Neural progenitor cell (in vitro differentiated cells): ENCODE data around the gene TMEM45B. TPM values are rescaled to one million over a fixed set of nuclear protein-coding genes. Genes with fewer than 3 reads are reported as not detected.
"Not testable (repeated sequence)": the region's sequence is repeated elsewhere in the genome, so short reads cannot be mapped to it uniquely, and the experiment has no call there.

ENCODE experiments used
- DNase-seq: peaks from one replicate; pipeline ENCODE4 v3.0.0-alpha.2; 2016; ENCODE audit warnings: low spot score
- H2AFZ ChIP-seq: fragments of 200-600 bp; sonication (generic); replicated peaks from 2 replicates; pipeline ENCODE4 v1.6.1; 2016; ENCODE audit warnings: antibody characterized with exemption
- H3F3A ChIP-seq: fragments of 200-600 bp; sonication (generic); 2 replicates; pipeline ENCODE4 v1.6.1; 2016; ENCODE audit warnings: antibody characterized with exemption, low read depth
- H3K27ac ChIP-seq: fragments of 200-600 bp; sonication (generic); 2 replicates; pipeline ENCODE4 v1.5.1; 2016; ENCODE audit warnings: mild to moderate bottlenecking
- H3K27me3 ChIP-seq: fragments of 200-600 bp; sonication (generic); 2 replicates; pipeline ENCODE4 v1.6.1; 2016; ENCODE audit warnings: mild to moderate bottlenecking, moderate library complexity
- H3K36me3 ChIP-seq: fragments of 200-600 bp; sonication (generic); 2 replicates; pipeline ENCODE4 v1.5.1; 2016
- H3K4me1 ChIP-seq: fragments of 200-600 bp; sonication (generic); 2 replicates; pipeline ENCODE4 v1.6.1; 2016; ENCODE audit warnings: mixed run types
- H3K4me2 ChIP-seq: fragments of 200-600 bp; sonication (generic); 2 replicates; pipeline ENCODE4 v1.6.1; 2016
- H3K4me3 ChIP-seq: fragments of 200-600 bp; sonication (generic); 2 replicates; pipeline ENCODE4 v1.5.1; 2016
- H3K79me2 ChIP-seq: fragments of 200-600 bp; sonication (generic); 2 replicates; pipeline ENCODE4 v1.6.1; 2016; ENCODE audit warnings: low read depth
- H3K9ac ChIP-seq: fragments of 200-600 bp; sonication (generic); 2 replicates; pipeline ENCODE4 v1.6.1; 2016
- H3K9me3 ChIP-seq: fragments of 200-600 bp; sonication (generic); 2 replicates; pipeline ENCODE4 v1.5.1; 2016; ENCODE audit warnings: low read depth
- H4K20me1 ChIP-seq: fragments of 200-600 bp; sonication (generic); 2 replicates; pipeline ENCODE4 v1.6.1; 2016; ENCODE audit warnings: low read depth
- H3K27ac Mint-ChIP-seq: 3 replicates; pipeline ENCODE4 v1.8.0; 2021; ENCODE audit warnings: mixed read lengths
- H3K27me3 Mint-ChIP-seq: 2 replicates; pipeline ENCODE4 v1.8.0; 2022; ENCODE audit warnings: low read depth, mild to moderate bottlenecking, inconsistent platforms, moderate library complexity, mixed read lengths; ENCODE audit not compliant: insufficient read depth
- H3K36me3 Mint-ChIP-seq: 3 replicates; pipeline ENCODE4 v1.8.0; 2021; ENCODE audit warnings: mixed read lengths
- H3K4me1 Mint-ChIP-seq: 3 replicates; pipeline ENCODE4 v1.8.0; 2021; ENCODE audit warnings: mixed read lengths
- H3K4me3 Mint-ChIP-seq: 3 replicates; pipeline ENCODE4 v1.8.0; 2021; ENCODE audit warnings: mild to moderate bottlenecking, moderate library complexity, mixed read lengths
- H3K9me3 Mint-ChIP-seq: 3 replicates; pipeline ENCODE4 v1.8.0; 2020; ENCODE audit warnings: mixed read lengths
- EZH2 ChIP-seq: fragments of 200-600 bp; sonication (generic); IDR thresholded peaks from 2 replicates; pipeline ENCODE4 v1.6.1; 2017; ENCODE audit warnings: antibody characterized with exemption, mild to moderate bottlenecking, moderate library complexity
- EZH2phosphoT487 ChIP-seq: fragments of 200-600 bp; sonication (generic); IDR thresholded peaks from 2 replicates; pipeline ENCODE4 v1.6.1; 2017; ENCODE audit warnings: antibody characterized with exemption
- total RNA-seq: library from RNA; depleted of rRNA; stranded (reverse); fragments of >200 nt; gene quantifications from 2 replicates; pipeline ENCODE4 v1.2.3, GENCODE V29; 2015; ENCODE audit warnings: low replicate concordance
- TF ChIP-seq, protein P1 (sequence below): fragments of 200-600 bp; sonication (generic); IDR thresholded peaks from 2 replicates; pipeline ENCODE4 v1.5.1; 2017; ENCODE audit warnings: antibody characterized with exemption, mild to moderate bottlenecking

Gene TMEM45B
- total RNA-seq, 1 donor from 2014 or later, result not detected

DNA sequence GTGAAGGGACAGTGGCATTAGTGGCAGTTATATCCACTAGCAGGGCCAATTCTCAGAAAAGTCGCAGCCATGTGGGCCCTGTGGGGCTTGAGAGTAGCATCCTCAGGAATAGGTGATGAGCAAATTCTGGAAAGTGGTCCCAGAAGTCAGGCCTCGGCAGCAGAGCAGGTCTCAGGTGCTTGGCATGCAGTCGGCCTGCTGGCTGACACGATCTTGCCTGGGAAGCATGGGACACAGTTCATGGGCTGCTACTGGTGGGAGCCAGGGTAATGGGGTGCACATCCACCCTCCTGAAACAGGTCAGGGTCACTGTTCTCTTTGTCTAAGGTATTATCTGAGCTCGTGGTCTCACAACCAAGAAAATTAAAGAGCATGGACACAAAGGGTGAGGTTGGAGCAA, 36.8 kb upstream of the TMEM45B start:
- no peak for DNase-seq
- TF ChIP-seq, protein P1, sequence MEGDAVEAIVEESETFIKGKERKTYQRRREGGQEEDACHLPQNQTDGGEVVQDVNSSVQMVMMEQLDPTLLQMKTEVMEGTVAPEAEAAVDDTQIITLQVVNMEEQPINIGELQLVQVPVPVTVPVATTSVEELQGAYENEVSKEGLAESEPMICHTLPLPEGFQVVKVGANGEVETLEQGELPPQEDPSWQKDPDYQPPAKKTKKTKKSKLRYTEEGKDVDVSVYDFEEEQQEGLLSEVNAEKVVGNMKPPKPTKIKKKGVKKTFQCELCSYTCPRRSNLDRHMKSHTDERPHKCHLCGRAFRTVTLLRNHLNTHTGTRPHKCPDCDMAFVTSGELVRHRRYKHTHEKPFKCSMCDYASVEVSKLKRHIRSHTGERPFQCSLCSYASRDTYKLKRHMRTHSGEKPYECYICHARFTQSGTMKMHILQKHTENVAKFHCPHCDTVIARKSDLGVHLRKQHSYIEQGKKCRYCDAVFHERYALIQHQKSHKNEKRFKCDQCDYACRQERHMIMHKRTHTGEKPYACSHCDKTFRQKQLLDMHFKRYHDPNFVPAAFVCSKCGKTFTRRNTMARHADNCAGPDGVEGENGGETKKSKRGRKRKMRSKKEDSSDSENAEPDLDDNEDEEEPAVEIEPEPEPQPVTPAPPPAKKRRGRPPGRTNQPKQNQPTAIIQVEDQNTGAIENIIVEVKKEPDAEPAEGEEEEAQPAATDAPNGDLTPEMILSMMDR, result no peak
- TF ChIP-seq EZH2 (no peak), EZH2phosphoT487 (no peak)
- H3K4me1 Mint-ChIP-seq, result no peaks in the 10 kb centered on the region

DNA sequence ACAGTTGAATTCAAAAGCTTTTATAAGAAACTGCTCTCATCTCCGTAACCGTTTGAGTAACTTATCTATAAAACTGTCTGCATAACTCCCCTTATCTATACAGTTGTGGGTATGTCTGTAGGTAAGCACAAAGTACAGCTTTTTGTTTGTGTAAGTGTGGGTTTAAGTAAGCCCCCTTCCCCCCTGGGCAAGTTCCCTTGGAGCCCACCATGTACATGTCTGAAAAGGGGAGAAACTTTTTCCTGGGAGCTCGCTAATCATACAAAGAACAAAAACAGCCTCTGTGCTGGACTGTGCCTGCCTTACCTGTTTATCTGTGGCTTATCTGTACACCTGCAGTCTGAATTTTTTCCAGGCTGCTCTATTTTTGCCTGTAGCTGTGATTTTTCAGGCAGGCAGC, 36.3 kb upstream of the TMEM45B start:
- Histone ChIP-seq H3K9ac (no peak overlapping the region), H3K9me3 (no peaks in the 10 kb centered on the region), H3K27ac (no peak overlapping the region), H3K27me3 (no peaks in the 10 kb centered on the region), H2AFZ (no peak overlapping the region), H3K4me2 (no peak overlapping the region), H3F3A (no peaks in the 10 kb centered on the region), H4K20me1 (no peaks in the 10 kb centered on the region), H3K79me2 (no peaks in the 10 kb centered on the region), H3K4me3 (no peak overlapping the region), H3K36me3 (no peaks in the 10 kb centered on the region), H3K4me1 (no peaks in the 10 kb centered on the region)
- Mint-ChIP-seq H3K27me3 (no peaks in the 10 kb centered on the region), H3K4me3 (no peak overlapping the region), H3K4me1 (no peaks in the 10 kb centered on the region), H3K9me3 (no peaks in the 10 kb centered on the region), H3K27ac (no peak overlapping the region), H3K36me3 (no peaks in the 10 kb centered on the region)
- no peak for TF ChIP-seq EZH2phosphoT487
- TF ChIP-seq, protein P1, result no peak
- DNase-seq, result no peak

More for the DNA sequence above, 36.8 kb upstream of the TMEM45B start:
- no peak overlapping the region for H3K9ac ChIP-seq
- H2AFZ ChIP-seq, result no peak overlapping the region
- H3K9me3 Mint-ChIP-seq, result no peaks in the 10 kb centered on the region
- H3K27ac ChIP-seq, result no peak overlapping the region
- no peaks in the 10 kb centered on the region for H3K36me3 Mint-ChIP-seq
- no peaks in the 10 kb centered on the region for H3K27me3 ChIP-seq
- H3K4me2 ChIP-seq, result no peak overlapping the region
- no peaks in the 10 kb centered on the region for H3K79me2 ChIP-seq
- H3K4me1 ChIP-seq, result no peaks in the 10 kb centered on the region
- no peaks in the 10 kb centered on the region for H3K36me3 ChIP-seq
- H3K27me3 Mint-ChIP-seq, result no peaks in the 10 kb centered on the region
- H3K4me3 Mint-ChIP-seq, result no peak overlapping the region
- H4K20me1 ChIP-seq, result no peaks in the 10 kb centered on the region
- no peak overlapping the region for H3K4me3 ChIP-seq
- H3K27ac Mint-ChIP-seq, result no peak overlapping the region
- no peaks in the 10 kb centered on the region for H3K9me3 ChIP-seq
- no peaks in the 10 kb centered on the region for H3F3A ChIP-seq

DNA sequence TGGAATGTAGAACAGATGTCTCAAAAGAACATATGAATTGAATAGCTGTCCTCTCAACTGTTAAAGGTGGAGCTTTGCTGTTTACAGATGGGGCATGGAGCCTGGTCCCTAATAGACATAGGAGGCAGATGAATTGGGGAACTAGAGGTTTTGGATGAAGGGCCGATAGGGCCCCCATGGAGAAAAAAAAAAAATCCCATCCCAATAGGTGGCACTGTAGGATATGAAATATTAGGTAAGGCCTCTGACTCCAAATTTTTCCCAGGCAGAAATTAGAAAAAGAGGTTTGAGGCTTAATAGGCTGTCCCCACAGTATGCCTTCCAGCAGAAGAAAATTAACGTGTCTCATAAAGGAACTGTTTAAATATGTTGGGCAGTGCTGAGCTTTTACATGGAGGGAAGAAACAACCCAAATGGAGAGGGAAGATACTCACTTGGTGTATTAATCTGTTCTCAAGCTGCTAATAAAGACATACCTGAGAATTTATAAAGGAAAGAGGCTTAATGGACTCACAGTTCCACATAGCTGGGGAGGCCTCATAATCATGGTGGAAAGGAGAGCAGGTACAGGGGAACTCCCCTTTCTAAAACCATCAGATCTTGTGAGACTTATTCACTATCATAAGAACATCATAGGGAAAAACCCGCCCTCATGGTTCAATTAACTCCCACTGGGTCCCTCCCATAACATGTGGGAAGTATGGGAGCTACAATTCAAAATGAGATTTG, 30.1 kb upstream of the TMEM45B start:
- H3K4me3 ChIP-seq, result no peak overlapping the region
- H3K4me1 ChIP-seq, result no peaks in the 10 kb centered on the region
- H3K4me2 ChIP-seq, result no peak overlapping the region
- H3K27me3 ChIP-seq, result no peaks in the 10 kb centered on the region
- no peak overlapping the region for H2AFZ ChIP-seq
- no peak overlapping the region for H3K4me3 Mint-ChIP-seq
- H3K27me3 Mint-ChIP-seq, result no peaks in the 10 kb centered on the region
- no peaks in the 10 kb centered on the region for H3K36me3 ChIP-seq
- no peaks in the 10 kb centered on the region for H3K4me1 Mint-ChIP-seq
- H3K9me3 Mint-ChIP-seq, result no peaks in the 10 kb centered on the region
- H3K9ac ChIP-seq, result no peak overlapping the region
- DNase-seq, result no peak
- no peak for TF ChIP-seq EZH2
- TF ChIP-seq, protein P1, result peak; percentile 20
- no peaks in the 10 kb centered on the region for H3F3A ChIP-seq
- H3K79me2 ChIP-seq, result no peaks in the 10 kb centered on the region
- no peak overlapping the region for H3K27ac ChIP-seq
- H3K27ac Mint-ChIP-seq, result no peak overlapping the region
- no peaks in the 10 kb centered on the region for H3K36me3 Mint-ChIP-seq
- no peaks in the 10 kb centered on the region for H4K20me1 ChIP-seq
- H3K9me3 ChIP-seq, result no peaks in the 10 kb centered on the region

DNA sequence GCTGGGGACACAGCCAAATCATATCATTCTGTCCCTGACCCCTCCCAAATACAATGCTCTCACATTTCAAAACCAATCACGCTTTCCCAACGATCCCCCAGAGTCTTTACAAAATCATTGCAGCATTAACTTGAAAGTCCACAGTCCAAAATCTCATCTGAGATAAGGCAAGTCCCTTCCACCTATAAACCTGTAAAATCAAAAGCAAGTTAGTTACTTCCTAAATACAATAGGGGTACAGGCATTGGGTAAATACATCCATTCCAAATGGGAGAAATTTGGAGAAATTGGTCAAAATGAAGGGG, 29.6 kb upstream of the TMEM45B start:
- H2AFZ ChIP-seq, H3K27me3 Mint-ChIP-seq, H3K79me2 ChIP-seq, H3K36me3 ChIP-seq, H3K4me1 ChIP-seq, H3K4me2 ChIP-seq, H3K36me3 Mint-ChIP-seq, H3K27ac Mint-ChIP-seq, H3K9me3 Mint-ChIP-seq, H4K20me1 ChIP-seq, H3K9me3 ChIP-seq, H3K4me3 Mint-ChIP-seq, H3K9ac ChIP-seq, H3K27ac ChIP-seq, H3K4me1 Mint-ChIP-seq, H3K4me3 ChIP-seq, H3F3A ChIP-seq, H3K27me3 ChIP-seq, DNase-seq: not testable (repeated sequence)
